ENCODE measurements around the gene SCTR.

The SCTR gene

DNA sequence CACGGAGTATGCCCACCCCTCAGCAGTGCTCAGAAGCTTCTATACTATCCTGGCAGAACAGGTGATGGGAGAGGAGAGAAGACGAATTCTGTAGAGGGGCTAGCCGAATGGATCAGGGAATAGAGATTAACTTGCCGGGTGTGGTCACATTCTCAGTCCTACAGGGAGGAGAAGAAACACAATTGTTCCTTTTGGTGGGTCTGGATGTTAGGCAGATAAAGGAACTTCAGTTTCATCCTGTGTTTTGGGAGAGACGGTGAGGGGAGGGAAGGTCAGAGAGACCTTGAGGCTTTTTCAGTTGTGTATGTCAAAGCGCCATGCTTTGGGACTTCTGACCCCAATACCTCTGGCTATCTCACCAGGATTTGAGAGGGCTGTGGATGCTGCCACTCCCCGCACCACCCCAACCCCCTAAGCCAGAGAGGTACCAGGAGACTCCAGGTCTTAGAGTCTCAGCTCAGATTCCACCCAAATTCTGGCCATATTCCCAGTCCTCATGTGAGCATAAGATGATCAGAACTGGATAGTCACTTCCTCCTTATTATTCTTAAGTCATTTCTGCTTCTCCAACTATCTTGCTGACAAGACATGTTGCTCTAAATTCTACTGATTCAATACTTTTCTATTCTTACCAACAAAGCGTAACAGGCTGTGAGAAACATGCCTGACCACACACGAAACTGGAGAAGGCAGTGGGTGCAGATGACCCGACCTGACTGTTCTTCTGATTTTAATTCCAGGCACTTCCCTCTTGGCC is 94.9 kb downstream of the SCTR start:
- peak; percentile 63 for DNase-seq (ENCODE audit: low spot score)

DNA sequence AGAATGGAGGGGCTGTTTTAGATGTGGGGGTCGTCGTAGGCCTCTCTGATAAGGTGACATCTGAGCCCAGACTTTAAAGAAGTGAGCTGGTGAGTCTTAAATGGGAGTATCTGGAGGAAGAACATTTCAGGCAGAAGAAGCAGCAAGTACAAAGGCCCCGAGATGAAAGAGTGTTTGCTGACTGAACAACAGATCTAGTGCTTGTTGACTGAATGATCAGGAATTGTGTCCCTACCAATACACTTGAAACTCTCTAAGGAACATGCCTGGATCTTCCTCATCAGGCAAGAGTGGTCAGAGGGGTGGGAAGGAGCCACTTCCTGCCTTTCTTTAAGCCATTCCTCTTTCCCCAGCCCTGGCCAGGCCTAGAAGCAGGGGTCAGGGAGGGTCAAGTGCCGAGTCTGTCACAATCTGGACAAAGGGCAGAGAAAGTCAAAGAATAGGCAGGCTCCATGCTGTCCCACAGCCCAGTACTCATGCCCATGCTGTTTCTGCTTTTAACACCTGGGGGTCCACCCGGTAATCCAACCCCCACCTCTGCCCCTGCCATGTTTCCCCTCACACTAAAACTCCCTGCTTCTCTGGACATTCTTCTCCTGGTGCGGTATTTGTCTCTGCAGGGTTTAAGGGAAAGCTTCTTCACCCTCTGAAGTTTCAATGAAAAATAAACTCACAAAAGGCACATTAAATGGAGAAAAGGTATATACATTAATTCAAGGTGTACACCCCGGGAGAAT is 95.6 kb downstream of the SCTR start:
- no peak for DNase-seq (ENCODE audit: low spot score)

DNA sequence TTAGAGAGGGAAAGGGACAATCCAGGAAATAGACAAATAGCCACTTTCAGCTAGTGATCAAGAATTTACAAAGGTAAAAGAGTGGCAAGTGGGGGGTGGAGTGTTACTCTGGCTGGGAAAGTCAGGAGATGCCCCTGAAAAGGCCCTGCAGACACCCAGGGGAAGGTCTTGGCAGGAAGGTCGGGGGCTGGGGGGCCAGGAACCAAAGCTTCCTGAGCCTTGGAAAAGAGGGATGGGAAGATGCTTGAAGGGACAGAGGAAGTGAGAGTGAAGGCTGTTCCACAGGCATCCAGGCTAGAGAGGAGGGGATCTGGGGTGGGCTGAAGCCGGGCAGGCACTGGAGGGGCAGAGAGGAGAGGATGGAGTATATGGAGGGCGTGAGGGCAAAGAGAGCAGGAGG is 96.5 kb downstream of the SCTR start:
- no peak for DNase-seq (ENCODE audit: low spot score)

DNA sequence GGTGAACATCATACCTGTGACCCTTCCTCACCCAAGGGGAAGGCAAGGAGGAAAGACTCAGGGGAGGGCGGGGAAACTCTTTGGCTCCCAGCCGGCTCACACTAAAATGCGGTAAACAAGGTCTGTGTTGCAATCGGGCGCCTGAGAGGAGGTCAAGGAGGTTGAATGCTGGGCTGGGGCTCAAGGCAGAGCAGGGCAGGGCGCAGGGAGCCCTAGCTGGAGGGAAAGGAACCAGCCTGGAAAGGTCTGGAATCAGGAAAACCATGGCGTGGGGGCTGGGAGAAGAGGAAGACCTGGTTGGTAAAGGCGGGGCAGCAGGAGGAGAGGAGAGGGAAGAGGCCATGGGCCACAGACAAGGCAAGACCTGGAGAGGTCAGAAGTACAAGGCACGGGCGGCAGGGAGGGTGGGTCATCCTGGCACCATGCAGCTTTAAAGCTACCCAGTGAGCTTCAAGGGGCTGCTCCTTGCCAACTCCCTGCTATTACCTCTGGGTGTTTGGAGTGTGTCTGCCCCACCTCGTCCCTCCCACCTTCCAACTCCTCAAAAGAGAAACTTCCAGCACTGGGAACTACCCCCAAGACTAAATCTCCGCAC is 97.4 kb downstream of the SCTR start:
- DNase-seq (ENCODE audit: low spot score), result no peak

DNA sequence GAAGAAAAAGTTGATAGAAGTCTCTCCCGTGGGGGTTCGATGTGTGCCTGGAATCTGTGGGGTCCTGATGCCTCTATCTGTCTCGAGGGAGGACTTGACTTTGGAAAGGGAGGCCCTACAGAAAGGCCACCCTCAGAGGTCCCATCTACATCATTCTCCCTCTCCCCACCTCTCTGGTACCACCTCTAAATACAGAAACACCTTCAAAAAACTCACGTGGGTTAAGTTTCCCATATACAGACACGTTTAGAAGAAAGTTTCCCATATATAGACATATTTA is 97.9 kb downstream of the SCTR start:
- DNase-seq (ENCODE audit: low spot score), result no peak

DNA sequence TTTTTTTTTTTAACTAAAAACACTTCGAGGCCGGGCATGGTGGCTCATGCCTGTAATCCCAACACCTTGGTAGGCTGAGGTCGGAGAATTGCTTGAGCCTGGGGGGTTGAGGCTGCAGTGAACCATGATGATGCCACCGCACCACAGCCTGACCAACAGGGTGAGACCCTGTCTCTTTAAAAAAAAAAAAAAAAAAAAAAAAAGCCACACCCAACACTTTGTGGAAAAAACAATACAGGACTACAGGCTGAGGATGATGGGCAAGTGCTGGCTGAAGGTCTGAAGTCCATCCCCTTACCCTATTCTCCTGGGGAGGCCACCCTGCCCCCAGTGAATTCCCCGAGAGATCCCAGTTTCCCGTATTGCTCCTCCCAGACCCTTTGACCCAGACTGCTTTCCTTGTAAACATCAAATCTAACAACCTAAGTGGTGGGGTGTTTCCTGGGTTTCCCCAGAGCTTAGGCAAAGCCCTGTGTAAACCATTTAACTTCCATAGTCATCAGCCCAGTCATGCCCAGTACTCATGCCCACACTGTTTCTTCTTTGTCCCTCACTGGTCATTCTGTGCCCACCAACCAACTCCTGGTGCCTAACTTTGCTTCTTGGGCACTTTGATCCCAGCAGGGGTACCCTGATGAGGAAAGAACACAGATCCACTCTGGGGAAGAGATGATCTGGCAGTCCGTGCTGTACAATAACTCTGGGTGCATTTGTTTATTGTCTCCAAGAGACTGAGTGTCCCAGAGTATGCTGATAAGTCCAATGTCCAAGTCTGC is 98.5 kb downstream of the SCTR start:
- DNase-seq (ENCODE audit: low spot score), result no peak

DNA sequence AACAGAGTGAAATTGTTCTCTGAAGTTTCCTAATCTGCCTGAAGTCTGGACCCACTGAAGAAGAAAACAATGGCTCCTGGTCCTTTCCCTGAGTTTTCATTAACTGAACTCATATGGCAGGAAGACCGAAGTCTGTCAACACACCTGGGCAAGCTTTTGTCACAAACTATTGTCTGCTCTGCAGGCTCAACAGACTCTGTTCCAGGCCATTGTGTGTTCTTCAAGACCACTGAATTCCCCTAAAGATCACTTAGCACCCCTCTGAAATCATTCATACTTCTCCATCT is 99.2 kb downstream of the SCTR start:
- DNase-seq (ENCODE audit: low spot score), result no peak

DNA sequence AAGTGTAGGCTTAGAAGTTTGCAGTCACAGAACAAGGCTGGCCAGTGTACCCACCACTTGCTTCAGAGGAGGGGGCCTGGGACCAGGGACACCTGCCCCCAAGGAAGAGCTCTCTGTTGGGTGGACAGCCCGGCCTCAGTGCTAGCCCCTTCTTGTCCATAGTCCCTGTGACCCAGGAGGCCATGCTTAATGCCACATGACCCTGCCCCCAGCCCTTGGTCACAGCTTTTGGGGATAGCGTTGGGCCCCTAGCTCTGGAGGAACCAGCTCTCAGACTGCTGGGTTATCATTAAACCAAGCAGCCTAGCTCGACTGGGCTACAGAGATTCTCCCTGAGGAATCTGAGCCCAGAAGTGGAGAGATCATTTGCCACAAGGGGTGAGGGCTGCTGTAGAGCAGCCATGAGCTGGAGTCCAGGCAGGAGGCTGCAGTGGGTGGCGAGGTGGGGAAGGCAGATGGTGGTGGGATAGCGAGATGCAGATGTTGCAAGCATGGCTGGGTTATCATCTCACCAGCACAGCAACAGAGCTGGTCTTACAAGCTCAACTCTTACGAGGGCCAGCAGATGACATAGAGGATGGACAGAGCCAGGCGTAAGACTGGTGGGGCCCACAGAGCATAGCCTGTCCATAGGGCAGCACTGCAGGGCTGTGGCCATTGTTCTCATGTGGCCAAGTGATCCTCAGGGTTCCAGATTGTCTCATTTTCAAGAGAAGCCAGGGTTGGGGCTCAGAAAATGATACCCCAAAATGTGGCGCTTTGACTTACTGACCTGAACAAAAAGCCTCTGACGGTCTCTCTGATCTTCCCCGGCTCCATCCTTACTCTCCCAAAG is 99.8 kb downstream of the SCTR start:
- DNase-seq (ENCODE audit: low spot score), result no peak

DNA sequence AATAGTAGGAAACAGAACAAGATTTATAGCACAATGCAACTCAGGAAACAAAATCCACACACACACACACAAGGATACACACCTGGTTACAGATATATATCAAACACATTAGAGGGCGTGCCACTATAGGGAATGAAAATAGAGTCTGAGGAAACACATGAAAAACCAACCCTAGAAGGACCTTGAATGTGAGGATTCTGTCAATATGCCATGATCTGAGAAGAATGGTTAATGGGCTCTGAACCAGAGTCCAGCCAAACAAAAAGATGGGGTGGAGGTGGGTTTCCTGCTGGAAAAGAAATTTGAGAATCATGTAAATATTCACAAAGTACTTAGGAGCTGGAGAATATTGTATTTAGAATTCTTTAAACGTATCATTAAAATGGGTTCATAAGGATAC is 100.5 kb downstream of the SCTR start:
- DNase-seq (ENCODE audit: low spot score), result no peak

DNA sequence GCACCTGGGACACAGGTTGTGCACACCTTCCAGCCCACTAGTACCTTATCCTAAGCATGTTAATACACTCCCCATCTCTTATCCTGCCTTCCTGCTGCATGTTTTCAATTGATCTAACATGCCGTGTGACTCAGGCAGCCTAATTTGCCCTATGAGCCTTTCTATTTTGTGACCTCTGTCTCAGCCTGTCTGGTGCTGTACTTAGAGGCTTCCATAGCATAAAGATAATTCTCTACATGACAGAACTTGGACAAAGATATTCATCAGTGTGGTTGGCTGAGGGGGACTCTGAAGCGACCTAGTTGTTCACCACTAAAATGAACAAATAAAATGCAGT is 101.2 kb downstream of the SCTR start:
- DNase-seq (ENCODE audit: low spot score), result no peak

DNA sequence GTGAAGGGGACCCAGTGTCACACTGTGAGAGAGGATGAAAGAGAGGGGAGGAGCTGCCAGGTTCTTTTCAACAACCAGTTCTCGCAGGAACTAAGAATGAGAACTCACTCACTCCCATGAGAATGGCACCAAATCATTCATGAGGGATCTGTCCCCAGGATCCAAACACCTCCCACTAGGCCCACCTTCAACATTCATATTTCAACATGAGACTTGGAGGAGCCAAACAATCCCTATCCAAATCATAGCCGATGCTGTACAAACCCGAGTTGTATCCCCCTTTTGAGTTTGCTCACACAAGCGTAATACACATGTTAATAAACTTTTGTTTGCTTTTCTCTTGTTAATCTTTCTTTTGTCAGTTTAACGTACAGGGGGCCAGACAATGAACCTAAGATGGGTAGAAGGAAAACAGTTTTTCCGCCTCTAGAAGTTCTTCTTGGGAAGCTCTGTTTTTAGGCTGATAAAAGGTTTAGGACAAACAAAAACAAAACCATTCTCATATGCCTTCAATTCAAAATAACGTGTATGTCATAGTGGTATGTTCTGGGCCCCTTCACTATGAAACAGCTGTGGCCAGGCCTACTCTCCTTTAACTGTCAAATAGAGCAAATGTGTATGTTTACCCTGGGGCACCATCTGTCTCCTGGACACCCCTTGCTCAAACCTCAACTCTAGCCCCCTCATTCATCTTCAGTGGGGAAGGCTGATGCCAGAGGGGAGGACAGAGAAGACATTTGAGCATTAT is 101.7 kb downstream of the SCTR start:
- no peak for DNase-seq (ENCODE audit: low spot score)

DNA sequence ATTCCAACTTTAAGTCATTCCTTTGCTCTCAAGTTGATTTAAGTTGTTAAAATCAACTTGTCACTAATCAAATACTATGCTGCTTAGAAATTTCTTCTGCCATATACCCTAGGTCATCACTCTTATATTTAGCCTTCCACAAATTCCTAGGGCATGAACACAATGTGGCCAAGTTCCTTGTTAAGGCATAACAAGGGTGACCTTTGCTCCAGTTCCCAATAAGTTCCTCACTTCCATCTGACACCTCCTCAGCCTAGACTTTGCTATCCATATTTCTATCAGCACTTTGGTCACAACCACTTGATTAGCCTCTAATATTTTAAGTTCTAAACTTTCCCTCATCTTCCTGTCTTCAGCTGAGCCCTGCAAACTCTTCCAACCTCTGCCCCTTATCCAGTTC is 102.5 kb downstream of the SCTR start:
- DNase-seq (ENCODE audit: low spot score), result peak; percentile 33

DNA sequence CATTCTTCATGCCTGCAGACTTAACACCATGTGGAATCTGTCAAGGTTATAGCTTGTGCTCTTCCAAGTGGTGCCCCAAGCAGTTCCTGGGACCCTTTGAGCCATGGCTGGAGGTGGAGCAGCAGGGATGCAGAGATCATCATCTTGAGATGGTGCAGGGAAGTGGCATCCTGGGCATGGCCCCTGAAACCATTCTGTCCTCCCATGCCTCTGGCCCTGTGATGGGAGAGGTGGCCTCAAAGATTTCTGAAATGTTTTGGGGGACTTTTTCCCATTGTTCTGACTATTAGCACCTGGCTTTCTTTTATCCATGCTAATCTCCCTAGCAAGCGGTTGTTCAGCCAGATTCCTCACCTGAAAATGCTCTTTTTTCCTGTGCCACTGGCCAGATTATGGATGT is 103.0 kb downstream of the SCTR start:
- DNase-seq (ENCODE audit: low spot score), result no peak

DNA sequence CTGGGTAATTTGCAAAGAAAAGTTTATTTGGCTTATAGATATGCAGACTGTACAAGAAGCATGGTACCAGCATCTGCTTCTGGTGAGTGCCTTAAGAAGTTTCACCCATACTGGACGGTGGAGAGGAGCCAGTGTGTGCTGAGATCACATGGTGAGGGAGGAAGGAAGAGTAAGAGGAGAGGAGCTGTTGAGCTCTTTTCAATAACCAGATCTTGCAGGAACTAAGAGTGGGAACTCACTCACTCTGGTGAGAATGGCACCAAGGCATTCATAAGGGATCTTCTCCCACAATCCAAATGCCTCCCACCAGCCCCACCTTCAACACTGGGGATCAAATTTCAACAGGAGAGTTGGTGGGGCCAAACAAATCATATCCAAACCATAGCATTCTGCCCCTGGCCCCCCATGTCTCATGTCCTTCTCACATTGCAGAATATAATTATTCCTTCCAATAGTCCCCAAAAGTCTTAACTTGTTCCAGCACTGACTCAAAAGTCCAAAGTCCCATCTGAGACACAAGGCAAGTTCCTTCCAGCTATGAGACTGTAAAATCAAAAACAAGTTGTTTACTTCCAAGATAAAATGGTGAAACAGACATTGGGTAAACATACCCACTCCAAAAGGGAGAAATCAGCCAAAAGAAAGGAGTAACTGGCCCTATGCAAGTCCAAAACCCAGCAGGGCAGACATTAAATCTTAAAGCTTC is 104.3 kb downstream of the SCTR start:
- no peak for DNase-seq (ENCODE audit: low spot score)

DNA sequence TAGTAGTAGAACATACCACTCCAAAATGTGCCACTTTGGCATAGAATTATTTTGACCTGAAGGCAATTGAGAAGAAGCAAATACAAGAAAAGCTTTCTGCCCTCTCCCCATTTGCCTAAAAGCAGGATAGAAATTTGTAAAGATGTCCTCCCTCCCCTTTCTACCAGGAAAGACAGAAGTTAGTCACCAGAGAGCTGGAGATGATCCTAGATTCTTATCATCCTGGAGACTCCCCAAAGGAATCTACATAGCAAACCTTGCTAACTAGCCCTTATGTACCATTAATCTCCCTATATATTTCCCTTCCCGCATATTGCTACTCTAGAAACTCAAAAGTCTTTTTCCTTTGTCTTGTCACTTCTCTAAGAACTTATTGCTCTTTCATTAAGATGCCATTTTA is 105.2 kb downstream of the SCTR start:
- DNase-seq (ENCODE audit: low spot score), result no peak

DNA sequence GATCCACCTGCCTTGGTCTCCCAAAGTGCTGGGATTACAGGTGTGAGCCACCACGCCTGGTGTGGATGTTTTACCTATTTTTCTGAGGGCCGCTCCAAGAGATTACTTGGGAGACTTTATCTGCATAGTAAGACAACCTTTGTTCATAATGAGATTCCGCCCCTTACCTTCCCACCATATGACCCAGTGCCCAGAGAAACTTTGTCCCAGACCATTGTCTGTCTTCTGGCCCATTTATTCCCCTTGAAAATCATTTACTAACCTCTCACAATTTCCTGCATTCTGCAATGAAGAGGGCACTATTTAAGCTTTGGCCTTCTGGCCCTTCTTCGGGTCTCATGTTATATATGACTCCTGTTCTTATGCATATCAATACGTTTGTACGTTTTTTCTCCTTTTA is 106.4 kb downstream of the SCTR start:
- DNase-seq (ENCODE audit: low spot score), result no peak

DNA sequence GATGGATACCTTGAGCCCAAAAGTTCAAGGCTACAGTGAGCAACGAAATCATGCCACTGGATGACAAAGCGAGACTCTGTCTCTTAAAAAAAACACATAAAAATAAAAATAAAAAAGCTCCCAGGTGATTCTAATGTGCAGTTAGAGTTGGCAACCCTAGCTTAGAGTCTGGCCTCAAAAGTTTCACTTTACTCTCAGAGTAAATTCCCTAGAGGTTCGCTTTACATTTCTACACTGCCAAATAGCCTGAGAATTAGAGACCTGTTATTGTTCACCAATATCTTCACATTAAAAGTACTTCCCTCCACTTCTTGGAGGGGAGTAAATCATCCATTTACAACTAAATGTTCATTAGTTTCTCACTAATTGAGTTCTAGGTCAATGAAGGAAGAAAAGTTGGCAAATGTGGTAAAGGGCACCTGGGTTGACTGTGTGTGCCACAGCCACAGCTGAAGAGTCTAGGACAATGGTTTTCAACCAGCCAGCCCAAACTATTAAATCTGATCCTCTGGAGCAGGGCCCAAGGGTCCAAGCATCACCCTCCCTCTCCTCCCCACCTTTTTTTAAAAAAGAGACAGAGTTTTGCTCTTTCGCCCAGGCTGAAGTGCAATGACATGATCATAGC is 107.9 kb downstream of the SCTR start:
- DNase-seq (ENCODE audit: low spot score), result no peak

DNA sequence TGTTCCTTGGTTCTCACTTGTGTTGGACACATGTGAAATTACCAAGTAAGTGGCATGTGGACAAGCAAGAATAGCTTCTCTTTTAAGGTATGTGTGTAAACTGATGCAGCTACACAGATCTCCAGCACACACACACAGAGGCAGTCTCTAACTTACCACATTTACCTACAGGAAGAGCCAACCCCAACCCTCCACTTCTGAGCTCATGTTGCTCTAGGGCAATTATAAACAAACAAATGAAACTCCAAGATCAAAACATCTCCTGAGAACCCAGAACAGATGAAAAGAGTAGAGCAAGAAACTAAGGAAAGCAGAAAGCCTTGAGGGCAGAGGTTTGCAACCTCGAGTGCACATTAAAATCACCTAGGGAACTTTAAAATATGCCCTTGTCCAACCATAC is 108.7 kb downstream of the SCTR start:
- no peak for DNase-seq (ENCODE audit: low spot score)

DNA sequence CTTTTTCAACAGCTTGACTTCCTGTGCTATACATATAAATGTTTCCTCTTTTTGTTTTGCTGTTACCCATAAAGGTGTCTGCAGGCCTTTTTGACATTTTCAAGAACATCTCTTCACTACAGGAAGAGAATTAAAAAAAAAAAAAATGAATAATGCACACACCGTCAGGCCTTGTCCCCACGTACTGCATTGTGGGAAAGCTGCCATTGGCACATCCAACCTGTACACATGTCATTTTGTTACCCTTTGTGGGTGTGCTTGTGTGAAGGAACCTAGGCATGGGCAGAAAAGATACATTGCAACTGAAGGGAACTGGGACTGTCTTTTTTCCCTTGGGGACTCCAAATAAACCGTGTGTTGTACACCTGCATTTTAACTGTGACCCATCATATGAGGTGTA is 109.4 kb downstream of the SCTR start:
- no peak for DNase-seq (ENCODE audit: low spot score)

DNA sequence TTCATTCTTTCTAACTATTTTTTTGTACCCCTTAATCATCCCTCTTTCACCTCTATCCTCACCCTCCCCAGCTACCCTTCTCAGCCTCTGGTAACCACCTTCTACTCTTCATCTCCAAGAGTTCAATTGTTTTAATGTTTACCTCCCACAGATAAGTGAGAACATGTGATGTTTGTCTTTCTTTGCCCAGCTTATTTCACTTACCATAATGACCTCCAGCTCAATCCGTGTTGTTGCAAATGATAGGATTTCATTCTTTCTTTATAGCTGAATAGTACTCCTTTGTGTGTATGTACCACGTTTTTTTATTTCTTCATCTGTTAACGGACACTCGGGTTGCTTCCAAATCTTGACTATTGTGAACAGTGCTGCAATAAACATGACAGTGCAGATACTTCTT is 114.8 kb downstream of the SCTR start:
- no peak for DNase-seq (ENCODE audit: low spot score)

DNA sequence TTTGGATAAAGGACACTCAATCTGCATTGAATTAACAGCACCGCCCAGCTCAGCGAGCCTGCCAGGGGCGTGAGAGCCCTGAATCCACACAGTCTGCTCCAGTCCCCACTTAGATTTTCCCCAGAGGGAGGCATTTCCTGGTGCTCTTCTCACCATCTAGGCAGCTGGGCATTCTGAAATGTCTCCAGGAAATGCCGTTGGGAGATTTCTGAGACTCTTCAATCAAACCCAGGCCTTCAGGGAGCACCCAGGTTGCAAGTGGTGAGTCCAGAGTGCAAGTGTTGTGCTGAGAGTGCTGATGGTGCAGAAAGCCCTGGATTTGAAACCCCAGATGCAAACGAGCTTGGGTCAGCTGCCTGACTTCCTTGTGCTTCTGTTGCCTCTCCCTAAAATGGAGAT is 116.1 kb downstream of the SCTR start:
- DNase-seq (ENCODE audit: low spot score), result no peak

Data from kidney tubule cell (primary cell).